MM.1S (cell line): ENCODE results near the gene JSRP1.

Experiments
- CTCF ChIP-seq: fragments of 300-600 bp; sonication (generic); IDR thresholded peaks from 2 replicates; pipeline ENCODE4 v1.5.1; 2016; ENCODE audit warnings: antibody characterized with exemption, low read length, mixed read lengths
- EZH2 ChIP-seq: fragments of 300-600 bp; sonication (generic); optimal IDR thresholded peaks from 2 replicates; pipeline ENCODE3; 2017; ENCODE audit warnings: low read depth, mild to moderate bottlenecking, antibody characterized with exemption, low read length, mixed read lengths

GRCh38 chr19:2230033-2230531, 26.1 kb downstream of the JSRP1 start:
- TF ChIP-seq CTCF (no peak), EZH2 (no peak)
